LNCAP (cell line): Measurements from ENCODE around the gene PLPPR1.

ENCODE experiments used
- TF ChIP-seq, protein P1 (sequence below): fragments of 450-650 bp; IDR thresholded peaks from 2 replicates; pipeline ENCODE4 v1.5.1; 2017; ENCODE audit warnings: mild to moderate bottlenecking

The PLPPR1 gene

DNA sequence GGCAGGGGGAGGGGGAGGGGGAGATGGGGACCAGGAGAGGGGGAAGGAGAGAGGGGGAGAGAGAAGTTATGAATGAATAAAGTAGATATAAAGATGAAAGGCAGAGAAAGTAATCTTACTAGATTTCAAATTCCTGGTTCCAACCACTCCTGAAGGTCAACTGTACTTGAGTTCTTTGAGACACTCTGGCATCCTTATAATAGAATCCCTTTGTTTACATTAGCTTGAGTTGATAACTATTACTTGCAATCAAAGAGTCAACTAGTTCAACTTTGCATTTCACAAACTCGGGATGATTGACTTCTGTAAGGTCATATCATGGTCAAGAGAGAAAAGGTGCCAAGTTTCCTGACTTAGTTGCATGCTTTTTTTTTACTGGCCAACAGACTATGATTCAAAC lies 314.1 kb downstream of the PLPPR1 start:
- TF ChIP-seq, protein P1, sequence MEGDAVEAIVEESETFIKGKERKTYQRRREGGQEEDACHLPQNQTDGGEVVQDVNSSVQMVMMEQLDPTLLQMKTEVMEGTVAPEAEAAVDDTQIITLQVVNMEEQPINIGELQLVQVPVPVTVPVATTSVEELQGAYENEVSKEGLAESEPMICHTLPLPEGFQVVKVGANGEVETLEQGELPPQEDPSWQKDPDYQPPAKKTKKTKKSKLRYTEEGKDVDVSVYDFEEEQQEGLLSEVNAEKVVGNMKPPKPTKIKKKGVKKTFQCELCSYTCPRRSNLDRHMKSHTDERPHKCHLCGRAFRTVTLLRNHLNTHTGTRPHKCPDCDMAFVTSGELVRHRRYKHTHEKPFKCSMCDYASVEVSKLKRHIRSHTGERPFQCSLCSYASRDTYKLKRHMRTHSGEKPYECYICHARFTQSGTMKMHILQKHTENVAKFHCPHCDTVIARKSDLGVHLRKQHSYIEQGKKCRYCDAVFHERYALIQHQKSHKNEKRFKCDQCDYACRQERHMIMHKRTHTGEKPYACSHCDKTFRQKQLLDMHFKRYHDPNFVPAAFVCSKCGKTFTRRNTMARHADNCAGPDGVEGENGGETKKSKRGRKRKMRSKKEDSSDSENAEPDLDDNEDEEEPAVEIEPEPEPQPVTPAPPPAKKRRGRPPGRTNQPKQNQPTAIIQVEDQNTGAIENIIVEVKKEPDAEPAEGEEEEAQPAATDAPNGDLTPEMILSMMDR: no peak

DNA sequence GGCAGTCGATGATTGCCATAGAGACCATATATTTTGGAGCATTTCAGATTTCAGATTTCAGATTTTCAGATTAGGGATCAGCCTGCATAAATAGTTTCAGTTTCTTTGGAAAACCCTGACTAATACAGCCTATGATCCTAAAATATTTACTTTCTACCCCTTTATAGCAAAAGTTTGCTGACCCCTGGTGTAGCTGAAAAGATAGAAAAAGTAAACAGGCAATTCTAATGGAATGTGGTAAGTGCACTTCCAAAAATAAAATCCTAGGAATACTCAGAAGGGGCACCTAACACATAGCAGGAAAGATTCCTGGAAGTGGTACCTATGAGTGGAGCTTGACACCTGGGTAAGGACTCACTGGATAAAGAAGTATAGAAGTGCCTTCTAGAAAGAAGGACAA lies 321.8 kb downstream of the PLPPR1 start:
- TF ChIP-seq, protein P1: no peak

DNA sequence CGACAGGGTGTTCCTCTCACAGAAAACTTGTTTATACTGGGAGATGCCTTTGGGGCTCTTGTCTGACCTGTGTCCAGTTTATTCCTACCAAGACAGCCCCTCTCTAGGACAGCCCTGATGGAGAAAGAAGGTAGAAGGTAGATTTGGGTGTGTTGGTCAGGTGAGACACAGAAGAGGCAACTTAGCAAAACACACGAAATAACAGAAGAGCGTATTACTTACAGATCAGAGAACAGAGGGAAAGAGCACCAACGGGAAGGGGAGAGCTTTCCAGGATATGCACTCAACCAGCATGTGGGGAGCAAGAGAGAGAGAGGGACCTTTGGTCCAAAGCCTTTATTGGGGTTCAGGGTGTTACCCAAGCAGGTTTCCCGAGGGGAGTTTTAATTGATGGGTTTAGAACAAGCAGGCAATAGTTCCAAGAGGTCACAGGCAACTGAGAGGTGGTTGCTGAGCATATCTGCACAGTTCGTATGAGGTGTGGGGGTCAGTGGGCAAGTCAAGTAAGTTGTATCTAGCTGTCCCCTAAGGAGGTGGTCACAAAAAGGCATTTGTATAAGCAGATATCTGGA lies 324.5 kb downstream of the PLPPR1 start:
- TF ChIP-seq, protein P1: no peak

DNA sequence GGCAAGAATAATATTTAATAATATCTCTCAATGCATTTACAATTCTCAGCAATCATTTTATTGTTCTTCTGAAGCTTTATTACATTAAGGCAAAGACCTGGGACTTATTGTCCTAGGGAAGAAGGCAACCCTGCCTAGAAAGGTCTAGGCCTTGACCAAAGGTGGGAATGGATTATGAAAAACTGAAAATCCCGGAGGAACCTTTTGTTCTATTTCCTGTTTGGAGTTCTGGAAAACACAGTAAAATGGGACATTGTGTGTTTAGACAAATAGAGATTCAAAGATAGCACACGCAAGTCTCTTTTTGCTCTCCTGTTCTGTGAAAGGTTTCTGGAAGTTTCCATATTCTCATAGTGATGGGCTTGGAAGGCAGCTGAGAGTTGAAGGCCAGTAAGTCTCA lies 325.2 kb downstream of the PLPPR1 start:
- TF ChIP-seq, protein P1: no peak

DNA sequence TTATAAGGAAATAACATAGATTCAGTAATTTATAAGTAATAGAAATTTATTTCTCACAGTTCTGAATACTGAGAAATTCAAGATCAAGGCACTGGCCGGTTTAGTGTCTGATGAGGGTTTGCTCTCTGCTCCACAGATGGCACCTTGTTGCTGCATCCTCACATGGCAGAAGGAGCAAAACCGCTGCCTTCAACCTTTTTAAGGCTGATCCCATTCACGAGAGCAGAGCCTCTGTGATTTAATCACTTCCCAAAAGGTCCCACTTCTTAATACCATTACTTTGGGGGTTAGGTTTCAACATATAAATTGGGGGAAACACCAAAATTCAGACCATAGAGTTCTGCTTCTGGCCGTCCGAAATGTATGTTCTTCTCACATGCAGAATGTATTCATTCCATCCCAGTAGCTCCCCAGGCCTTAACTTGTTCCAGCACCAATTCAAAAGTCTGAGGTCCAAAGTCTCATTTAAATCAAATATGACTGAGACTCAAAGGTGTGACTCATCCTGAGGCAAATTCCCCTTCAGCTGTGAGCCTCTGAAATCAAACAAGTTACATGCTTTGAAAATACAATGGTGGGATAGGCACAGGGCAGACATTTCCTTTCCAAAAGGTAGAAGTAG lies 325.7 kb downstream of the PLPPR1 start:
- TF ChIP-seq, protein P1: no peak

DNA sequence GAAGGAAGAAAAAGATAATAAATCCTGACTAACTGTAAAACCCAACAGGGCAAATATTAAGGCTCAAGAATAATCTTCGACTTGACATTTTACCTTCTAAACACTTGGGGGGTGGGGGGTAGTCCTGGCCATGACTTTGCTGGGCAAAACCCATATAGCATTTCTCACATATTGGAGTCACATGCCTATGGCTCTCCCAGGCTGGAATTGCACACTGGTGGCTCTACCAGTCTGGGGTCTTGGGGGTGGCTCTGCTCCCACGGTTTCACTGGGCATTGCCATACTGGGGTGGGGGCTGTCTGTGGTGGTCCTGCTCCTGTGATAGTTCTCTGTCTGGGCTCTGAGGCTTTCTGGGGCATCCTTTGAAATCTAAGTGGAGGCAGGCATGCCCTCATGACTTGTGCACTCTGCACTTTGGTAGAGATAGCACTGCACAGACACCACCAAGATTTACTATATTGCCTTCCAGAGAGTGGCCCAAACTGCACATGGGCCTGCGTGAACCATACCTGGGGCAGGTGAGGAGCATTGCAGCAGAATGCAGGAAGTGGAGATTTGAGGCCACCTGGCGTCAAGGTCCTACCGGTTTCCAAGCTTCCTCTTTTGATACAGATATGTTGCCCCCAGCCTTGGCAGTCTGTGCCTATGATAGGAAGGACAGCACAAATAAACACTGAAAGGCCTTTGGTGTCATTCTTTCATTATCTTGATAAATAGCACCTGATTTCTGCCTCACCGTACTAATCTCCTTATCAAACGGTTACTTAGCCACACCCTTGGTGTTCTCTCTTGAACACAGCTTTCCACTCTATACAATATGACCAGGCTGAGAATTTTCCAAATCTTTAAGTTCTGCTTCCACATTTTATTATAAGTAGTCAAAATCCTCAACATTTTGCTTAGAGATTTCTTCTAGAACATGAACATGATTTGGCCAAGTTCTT lies 326.5 kb downstream of the PLPPR1 start:
- TF ChIP-seq, protein P1: no peak

DNA sequence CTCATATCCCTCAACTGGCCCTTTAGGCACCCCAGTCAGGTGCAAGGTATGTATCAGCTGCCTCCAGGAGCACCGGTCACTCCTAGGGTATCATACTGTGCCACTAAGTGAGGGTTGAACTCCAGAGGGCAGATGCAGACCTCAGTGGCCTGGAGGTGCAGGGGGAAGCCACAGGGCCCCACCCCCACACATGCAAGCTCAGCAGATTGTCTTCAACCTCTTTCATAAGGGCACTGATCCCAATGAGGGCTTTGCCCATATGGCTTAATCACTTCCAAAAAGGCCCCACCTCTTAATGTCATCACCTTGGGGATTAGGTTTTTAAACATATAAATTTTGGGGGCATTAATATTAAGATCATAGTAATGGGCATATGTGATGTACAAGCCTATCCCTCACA lies 328.1 kb downstream of the PLPPR1 start:
- TF ChIP-seq, protein P1: no peak
